Skeletal muscle satellite cell (primary cell): ENCODE data around the gene KCTD20.
"Not testable (repeated sequence)": the region's sequence is repeated elsewhere in the genome, so short reads cannot be mapped to it uniquely, and the experiment has no call there.

Source experiments
- H3K27me3 ChIP-seq: 2 replicates; pipeline ENCODE4 v1.7.0; 2013; ENCODE audit warnings: low read length; ENCODE audit not compliant: control insufficient read depth, insufficient read depth
- H3K36me3 ChIP-seq: 2 replicates; pipeline ENCODE4 v1.7.0; 2013; ENCODE audit warnings: mild to moderate bottlenecking, control low read depth, low read length; ENCODE audit not compliant: insufficient read depth
- H3K4me1 ChIP-seq: 2 replicates; pipeline ENCODE4 v1.7.0; 2013; ENCODE audit warnings: low read length; ENCODE audit not compliant: control insufficient read depth, insufficient read depth
- H3K4me2 ChIP-seq: 2 replicates; pipeline ENCODE4 v1.7.0; 2013; ENCODE audit warnings: mild to moderate bottlenecking, low read length
- H3K4me3 ChIP-seq: 2 replicates; pipeline ENCODE4 v1.7.0; 2013; ENCODE audit warnings: low read length
- H3K9ac ChIP-seq: 2 replicates; pipeline ENCODE4 v1.7.0; 2013; ENCODE audit warnings: mild to moderate bottlenecking, low read depth, low read length, moderate library complexity
- H3K9me3 ChIP-seq: replicated peaks from 2 replicates; pipeline ENCODE4 v1.7.0; 2013; ENCODE audit warnings: mild to moderate bottlenecking, control low read depth, low read length

KCTD20 gene

DNA sequence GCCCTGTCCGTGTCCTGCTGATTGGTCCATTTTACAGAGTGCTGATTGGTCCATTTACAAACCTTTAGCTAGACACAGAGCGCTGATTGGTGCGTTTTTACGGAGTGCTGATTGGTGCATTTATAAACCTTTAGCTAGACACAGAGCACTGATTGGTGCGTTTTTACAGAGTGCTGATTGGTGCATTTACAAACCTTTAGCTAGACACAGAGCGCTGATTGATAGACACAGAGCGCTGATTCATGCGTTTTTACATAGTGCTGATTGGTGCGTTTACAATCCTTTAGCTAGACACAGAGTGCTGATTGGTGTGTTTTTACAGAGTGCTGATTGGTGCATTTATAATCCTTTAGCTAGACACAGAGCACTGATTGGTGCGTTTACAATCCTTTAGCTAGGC is 6.4 kb downstream of the KCTD20 start:
- not testable (repeated sequence) for H3K4me3 ChIP-seq, H3K9me3 ChIP-seq, H3K9ac ChIP-seq, H3K36me3 ChIP-seq, H3K4me2 ChIP-seq, H3K27me3 ChIP-seq
- peaks cover 14% of the 10 kb centered on the region for H3K4me1 ChIP-seq

DNA sequence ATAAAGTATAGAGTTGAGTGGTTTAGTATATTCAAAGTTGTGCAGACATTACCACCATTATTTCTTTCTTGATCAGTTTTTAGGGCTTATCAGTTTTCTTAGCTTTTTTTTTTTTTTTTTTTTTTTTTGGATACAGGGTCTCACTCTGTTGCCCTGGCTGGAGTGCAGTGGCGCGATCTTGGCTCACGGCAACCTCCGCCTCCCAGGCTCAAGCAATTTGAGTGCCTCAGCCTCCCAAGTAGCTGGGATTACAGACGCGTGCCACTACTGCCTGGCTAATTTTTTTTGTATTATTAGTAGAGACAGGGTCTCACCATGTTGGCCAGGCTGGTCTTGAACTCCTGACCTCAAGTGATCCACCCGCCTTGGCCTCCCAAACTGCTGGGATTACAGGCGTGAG is 10.1 kb downstream of the KCTD20 start:
- H3K4me3 ChIP-seq, H3K4me1 ChIP-seq, H3K9ac ChIP-seq, H3K36me3 ChIP-seq, H3K4me2 ChIP-seq, H3K27me3 ChIP-seq, H3K9me3 ChIP-seq: not testable (repeated sequence)

DNA sequence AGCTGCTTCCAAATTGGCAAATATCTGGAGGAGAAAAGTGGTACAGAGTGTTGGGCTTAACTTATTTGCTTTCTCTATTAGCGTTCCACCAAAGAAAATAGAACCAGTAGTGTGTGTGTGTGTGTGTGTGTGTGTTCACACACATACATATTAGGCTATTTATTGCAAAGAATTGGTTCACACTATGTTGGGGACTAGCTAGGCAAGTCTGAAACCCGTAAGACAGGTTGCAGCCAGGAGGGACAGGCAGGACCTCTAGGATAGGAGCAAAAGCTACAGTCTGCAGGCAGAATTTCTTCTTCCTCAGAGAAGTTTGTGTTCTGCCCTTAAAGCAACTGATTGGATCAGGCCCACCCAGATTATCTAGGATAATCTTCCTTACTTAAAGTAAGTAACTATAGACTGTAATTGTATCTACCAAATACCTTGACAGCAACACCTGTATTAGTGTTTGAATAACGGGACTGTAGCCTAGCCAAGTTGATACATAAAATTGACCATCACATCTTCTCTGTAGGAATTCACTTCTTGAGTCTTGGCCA is 12.8 kb downstream of the KCTD20 start:
- no peak overlapping the region for H3K9ac ChIP-seq
- no peaks in the 10 kb centered on the region for H3K27me3 ChIP-seq
- no peaks in the 10 kb centered on the region for H3K9me3 ChIP-seq
- H3K4me3 ChIP-seq = no peak overlapping the region
- H3K4me2 ChIP-seq = no peak overlapping the region
- H3K36me3 ChIP-seq = peaks cover 4% of the 10 kb centered on the region
- no peaks in the 10 kb centered on the region for H3K4me1 ChIP-seq

DNA sequence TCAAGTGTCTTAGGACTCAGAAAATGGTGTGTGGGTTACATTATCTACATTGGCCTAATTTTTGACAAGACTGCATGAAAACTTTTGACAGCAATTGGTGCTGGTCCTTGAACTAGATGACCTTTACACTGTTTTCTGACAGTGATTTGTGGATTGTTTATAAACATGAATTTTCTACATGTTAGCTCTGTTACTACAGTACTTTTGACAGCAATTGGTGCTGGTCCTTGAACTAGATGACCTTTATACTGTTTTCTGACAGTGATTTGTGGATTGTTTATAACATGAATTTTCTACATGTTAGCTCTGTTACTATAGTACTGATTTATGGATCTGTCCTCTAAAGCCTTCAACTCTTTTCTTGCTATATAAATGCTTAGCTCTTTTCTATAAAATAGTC is 16.7 kb downstream of the KCTD20 start:
- H3K27me3 ChIP-seq = no peaks in the 10 kb centered on the region
- H3K9me3 ChIP-seq = no peaks in the 10 kb centered on the region
- peaks cover 5% of the 10 kb centered on the region for H3K36me3 ChIP-seq
- no peak overlapping the region for H3K9ac ChIP-seq
- peaks cover 9% of the 10 kb centered on the region for H3K4me1 ChIP-seq
- H3K4me3 ChIP-seq = no peak overlapping the region
- H3K4me2 ChIP-seq = no peak overlapping the region

DNA sequence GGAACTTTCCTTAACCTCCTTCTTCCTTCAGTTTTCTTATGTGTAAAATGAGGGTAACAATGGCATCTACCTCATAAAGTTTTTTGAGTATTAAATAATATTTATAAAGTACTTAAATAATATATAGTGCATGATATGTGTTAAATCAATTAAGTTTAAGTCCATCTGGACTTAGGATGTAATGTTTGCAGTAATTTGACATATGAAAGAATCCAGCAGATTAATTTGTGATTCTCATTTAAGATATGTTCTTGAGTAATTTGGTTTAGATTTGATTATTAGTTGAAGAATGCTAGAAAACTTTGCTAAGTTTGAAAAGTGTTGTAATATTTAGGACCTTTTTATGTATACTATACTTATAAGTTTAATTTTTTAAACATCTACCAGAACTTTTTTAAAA is 18.1 kb downstream of the KCTD20 start:
- H3K4me3 ChIP-seq = no peak overlapping the region
- H3K4me2 ChIP-seq = no peak overlapping the region
- no peaks in the 10 kb centered on the region for H3K9me3 ChIP-seq
- H3K9ac ChIP-seq = no peak overlapping the region
- no peaks in the 10 kb centered on the region for H3K27me3 ChIP-seq
- peaks cover 9% of the 10 kb centered on the region for H3K4me1 ChIP-seq
- peaks cover 5% of the 10 kb centered on the region for H3K36me3 ChIP-seq

DNA sequence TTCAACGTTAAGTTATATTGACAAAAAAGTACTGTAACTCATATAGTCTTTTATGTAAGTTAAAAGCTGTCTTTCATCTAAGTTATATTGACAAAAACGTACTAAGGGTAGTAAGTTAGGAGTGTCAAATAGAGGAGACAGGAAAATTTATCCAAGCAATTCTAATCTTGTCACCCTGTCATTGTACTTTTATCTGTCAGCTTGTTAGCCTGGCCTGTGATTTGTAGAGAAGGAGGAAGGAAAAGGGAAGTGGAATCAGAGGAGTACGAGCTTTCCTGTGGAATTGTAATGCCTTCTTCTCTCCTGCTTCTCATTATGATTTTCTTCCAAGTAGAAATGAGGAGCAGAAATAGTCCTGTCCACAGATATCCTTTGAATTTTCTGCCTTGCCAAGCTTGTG is 18.8 kb downstream of the KCTD20 start:
- H3K4me1 ChIP-seq = peaks cover 9% of the 10 kb centered on the region
- peaks cover 5% of the 10 kb centered on the region for H3K36me3 ChIP-seq
- H3K4me3 ChIP-seq = no peak overlapping the region
- H3K9me3 ChIP-seq = no peaks in the 10 kb centered on the region
- H3K4me2 ChIP-seq = no peak overlapping the region
- H3K27me3 ChIP-seq = no peaks in the 10 kb centered on the region
- no peak overlapping the region for H3K9ac ChIP-seq

DNA sequence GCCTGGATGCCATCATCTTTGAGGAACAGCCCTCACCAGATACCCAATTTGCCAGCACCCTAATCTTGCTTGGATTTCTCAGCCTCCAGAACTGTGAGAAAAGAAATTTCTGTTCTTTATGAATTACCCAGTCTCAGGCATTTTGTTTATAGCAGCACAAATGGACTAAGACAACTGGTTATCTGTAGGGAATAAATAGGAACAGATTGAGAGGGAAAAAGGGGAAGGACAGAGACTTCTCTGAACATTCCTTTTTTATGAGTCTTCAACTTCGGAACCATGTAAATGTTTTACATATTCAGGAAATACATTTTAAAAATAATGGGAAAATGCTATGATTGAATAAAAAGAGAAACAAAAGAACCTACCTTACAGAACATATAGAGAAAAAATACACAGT is 20.9 kb downstream of the KCTD20 start:
- no peak overlapping the region for H3K4me3 ChIP-seq

DNA sequence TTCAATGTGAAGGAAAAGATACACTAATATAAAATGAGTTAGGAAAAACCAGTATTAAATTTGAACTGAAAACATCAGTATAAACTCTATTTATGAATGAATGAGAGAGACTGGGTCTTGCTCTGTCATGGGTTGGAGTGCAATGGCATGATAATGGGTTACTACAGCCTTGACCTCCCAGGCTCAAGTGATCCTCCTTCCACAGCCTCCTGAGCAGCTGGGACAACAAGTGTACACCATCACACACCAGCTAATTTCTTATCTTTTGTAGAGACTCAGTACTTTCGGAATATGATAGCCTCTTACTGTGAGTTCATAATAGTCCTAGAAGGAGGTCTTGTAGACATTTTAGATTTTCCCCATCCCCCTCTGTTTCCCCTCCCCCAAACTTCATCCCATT is 21.4 kb downstream of the KCTD20 start:
- Histone ChIP-seq H3K9ac (no peak overlapping the region), H3K27me3 (no peaks in the 10 kb centered on the region), H3K4me3 (no peak overlapping the region), H3K9me3 (no peaks in the 10 kb centered on the region), H3K4me1 (peaks cover 9% of the 10 kb centered on the region), H3K36me3 (peaks cover 5% of the 10 kb centered on the region), H3K4me2 (no peak overlapping the region)

More for the DNA sequence above, 20.9 kb downstream of the KCTD20 start:
- Histone ChIP-seq H3K27me3 (no peaks in the 10 kb centered on the region), H3K4me2 (no peak overlapping the region), H3K36me3 (peaks cover 5% of the 10 kb centered on the region), H3K9ac (no peak overlapping the region), H3K9me3 (no peaks in the 10 kb centered on the region), H3K4me1 (peaks cover 9% of the 10 kb centered on the region)

DNA sequence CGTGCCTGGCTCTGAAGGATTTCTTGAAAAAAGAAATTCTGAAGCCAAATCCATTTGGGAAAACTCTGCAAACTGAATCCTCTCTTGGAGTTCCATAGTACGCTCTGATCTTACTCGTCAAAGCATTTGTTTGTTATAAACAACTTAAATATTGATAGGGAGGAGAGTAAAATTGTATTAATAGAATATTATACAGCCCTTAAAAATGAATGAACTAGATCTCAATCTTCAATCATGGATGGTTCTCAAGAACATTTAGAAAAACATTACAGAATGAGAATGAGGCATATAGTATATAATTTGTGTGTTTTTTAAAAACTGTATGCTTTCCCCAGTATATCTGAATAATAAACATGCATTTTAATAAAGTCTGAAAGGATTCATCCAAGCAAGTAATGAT is 24.8 kb downstream of the KCTD20 start:
- no peak overlapping the region for H3K9ac ChIP-seq
- H3K4me1 ChIP-seq = peaks cover 9% of the 10 kb centered on the region
- H3K4me3 ChIP-seq = no peak overlapping the region
- H3K9me3 ChIP-seq = no peaks in the 10 kb centered on the region
- no peaks in the 10 kb centered on the region for H3K27me3 ChIP-seq
- no peak overlapping the region for H3K4me2 ChIP-seq
- H3K36me3 ChIP-seq = peaks cover 17% of the 10 kb centered on the region

DNA sequence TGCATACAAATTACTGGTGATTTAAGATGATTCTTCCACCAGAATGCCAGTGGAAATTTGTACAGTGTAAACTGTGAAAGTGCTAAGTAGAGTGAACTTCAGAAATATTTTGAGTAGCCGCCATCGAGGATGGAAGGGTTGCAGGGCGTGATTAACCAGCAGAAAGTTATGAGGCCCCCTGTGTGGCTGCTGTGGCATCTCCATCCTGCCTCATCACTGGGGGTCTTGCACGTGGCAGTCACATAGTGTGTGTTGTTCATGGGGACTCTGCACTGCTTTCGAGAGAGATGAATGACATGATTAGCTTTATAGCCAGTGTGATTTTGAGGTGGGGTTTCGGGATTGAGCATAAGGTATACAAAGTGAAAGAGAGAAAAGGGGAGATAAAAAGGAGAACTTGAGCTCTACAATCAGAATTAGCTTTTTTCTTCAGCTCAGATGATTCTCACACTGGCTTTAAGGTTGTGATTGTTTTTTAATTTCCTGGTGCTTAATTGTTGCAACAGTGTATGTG is 26.4 kb downstream of the KCTD20 start:
- H3K4me2 ChIP-seq = no peak overlapping the region
- H3K9me3 ChIP-seq = no peaks in the 10 kb centered on the region
- no peak overlapping the region for H3K4me3 ChIP-seq
- H3K9ac ChIP-seq = no peak overlapping the region
- H3K4me1 ChIP-seq = peaks cover under 1% of the 10 kb centered on the region
- no peaks in the 10 kb centered on the region for H3K27me3 ChIP-seq
- H3K36me3 ChIP-seq = peaks cover 12% of the 10 kb centered on the region

DNA sequence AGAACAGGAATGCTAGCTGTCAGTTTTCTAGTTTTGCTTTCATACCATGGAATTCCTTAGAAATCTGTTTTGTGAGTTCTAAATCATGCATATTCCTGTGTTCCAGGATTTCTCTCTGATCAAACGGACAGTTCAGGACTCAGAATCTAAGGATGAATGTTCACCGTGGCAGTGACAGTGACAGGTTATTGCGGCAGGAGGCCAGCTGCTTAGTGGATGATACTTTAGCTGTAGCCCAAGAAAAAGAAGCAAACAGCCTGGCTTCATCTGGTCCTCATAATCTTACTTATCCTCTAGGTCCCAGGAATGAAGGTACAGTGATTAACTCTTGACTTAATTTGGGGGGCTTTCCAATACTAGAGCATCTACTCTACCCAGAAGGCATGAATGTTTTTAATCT is 27.1 kb downstream of the KCTD20 start:
- Histone ChIP-seq H3K9me3 (no peaks in the 10 kb centered on the region), H3K9ac (no peak overlapping the region), H3K36me3 (peaks cover 15% of the 10 kb centered on the region), H3K4me3 (no peak overlapping the region), H3K27me3 (no peaks in the 10 kb centered on the region), H3K4me1 (no peaks in the 10 kb centered on the region), H3K4me2 (no peak overlapping the region)

DNA sequence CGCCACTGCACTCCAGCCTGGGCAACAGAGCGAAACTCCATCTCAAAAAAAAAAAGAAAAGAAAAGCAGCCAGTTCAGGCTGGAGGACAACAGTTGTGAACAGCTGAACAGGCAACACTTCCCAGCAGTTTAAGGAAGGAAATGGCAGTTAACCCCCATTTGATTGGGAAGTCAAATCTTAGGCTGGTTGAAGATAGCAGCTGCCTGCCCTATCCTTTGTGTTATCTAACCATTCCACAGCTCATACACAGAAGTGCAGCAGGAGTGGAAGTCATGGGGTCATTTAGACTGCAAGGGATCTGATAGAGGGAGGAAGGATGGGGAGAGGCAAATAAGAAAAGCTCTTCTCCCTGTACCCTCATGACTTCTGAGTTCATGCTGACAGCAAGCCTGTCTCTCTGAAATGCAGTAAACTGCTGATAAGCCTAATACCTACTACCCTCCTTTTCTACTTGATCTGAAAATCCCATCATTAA is 35.3 kb downstream of the KCTD20 start:
- Histone ChIP-seq H3K4me3 (no peak overlapping the region), H3K4me1 (no peaks in the 10 kb centered on the region), H3K9ac (no peak overlapping the region), H3K9me3 (no peaks in the 10 kb centered on the region), H3K27me3 (no peaks in the 10 kb centered on the region), H3K36me3 (peaks cover 33% of the 10 kb centered on the region), H3K4me2 (no peak overlapping the region)
